NCI-H1417 (cell line): Measurements from ENCODE around the gene CAMTA1.

Experiments used
- DNase-seq, 3 experiments: peaks; one replicate each; lab custom pipeline; 2025; lab: John Stamatoyannopoulos, UW

Gene CAMTA1, protein sequence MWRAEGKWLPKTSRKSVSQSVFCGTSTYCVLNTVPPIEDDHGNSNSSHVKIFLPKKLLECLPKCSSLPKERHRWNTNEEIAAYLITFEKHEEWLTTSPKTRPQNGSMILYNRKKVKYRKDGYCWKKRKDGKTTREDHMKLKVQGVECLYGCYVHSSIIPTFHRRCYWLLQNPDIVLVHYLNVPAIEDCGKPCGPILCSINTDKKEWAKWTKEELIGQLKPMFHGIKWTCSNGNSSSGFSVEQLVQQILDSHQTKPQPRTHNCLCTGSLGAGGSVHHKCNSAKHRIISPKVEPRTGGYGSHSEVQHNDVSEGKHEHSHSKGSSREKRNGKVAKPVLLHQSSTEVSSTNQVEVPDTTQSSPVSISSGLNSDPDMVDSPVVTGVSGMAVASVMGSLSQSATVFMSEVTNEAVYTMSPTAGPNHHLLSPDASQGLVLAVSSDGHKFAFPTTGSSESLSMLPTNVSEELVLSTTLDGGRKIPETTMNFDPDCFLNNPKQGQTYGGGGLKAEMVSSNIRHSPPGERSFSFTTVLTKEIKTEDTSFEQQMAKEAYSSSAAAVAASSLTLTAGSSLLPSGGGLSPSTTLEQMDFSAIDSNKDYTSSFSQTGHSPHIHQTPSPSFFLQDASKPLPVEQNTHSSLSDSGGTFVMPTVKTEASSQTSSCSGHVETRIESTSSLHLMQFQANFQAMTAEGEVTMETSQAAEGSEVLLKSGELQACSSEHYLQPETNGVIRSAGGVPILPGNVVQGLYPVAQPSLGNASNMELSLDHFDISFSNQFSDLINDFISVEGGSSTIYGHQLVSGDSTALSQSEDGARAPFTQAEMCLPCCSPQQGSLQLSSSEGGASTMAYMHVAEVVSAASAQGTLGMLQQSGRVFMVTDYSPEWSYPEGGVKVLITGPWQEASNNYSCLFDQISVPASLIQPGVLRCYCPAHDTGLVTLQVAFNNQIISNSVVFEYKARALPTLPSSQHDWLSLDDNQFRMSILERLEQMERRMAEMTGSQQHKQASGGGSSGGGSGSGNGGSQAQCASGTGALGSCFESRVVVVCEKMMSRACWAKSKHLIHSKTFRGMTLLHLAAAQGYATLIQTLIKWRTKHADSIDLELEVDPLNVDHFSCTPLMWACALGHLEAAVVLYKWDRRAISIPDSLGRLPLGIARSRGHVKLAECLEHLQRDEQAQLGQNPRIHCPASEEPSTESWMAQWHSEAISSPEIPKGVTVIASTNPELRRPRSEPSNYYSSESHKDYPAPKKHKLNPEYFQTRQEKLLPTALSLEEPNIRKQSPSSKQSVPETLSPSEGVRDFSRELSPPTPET (N-terminal part only)

DNA sequence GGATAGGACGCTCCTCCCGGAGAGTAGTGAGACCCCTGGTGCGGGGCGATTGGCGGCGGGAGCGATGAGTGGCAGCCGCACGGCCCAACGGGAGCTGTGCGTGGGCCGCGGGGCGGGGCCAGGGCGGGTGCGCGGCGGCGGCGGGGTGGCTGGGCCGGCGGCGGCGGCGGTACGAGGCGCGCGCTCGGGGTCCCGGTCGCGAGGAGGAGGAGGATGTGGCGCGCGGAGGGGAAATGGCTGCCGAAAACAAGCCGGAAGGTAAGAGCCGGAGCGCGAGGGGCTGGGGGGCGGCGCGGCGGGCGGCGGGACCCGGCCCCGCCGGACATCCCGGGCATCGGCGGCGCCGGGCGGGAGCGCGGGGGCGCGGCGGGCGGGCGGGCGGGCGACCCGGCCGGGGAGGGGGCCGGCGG lies at the start of gene CAMTA1:
Gene CAMTA1 (plus strand): TSS at position 137 of the 410 bp plus-strand sequence. CDS start 77 bp downstream, at position 214.
- DNase-seq = no peak

DNA sequence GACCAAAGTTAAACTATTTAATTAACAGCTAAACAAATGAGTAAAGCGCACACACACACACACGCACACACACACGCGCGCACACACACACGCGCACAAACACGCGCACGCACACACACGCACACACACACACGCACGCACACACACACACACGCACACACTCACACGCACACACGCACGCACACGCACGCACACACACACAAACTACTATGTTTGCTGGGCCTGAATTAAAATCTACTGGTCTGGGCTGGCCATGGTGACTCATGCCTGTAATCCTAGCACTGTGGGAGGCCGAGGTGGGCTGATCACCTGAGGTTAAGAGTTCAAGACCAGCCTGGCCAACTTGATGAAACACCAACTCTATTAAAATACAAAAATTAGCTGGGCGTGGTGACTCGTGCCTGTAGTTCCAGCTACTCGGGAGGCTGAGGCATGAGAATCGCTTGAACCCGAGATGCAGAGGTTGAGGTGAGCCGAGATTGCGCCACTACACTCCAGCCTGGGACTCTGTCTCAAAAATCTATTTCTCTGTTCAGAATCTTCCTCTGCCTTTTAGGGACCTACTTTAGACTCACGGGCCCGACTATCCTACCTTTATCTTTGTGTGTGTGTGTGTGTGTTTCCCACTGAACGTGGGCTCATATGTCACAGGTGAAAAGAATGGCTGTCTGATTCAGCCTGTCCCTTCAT lies 46.1 kb upstream of the CAMTA1 start:
- DNase-seq = no peak

DNA sequence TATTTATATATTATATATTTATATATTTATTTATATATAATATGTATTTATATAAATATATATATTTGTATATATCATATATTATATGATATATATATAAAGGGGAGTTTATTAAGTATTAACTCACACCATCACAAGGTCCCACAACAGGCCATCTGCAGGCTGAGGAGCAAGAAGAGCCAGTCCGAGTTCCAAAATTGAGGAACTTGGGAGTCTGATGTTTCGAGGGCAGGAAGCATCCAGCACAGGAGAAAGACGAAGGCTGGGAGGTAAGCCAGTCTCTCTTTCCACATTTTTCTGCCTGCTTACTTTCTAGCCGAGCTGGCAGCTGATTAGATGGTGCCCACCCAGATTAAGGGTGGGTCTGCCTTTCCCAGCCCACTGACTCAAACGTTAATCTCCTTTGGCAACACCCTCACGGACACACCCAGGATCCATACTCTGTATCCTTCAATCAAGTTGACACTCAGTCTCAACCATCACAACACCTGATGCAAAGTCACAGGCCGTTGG lies 42.5 kb upstream of the CAMTA1 start:
- peak in 2 of 3 experiments; percentile 27 to 53 for DNase-seq

DNA sequence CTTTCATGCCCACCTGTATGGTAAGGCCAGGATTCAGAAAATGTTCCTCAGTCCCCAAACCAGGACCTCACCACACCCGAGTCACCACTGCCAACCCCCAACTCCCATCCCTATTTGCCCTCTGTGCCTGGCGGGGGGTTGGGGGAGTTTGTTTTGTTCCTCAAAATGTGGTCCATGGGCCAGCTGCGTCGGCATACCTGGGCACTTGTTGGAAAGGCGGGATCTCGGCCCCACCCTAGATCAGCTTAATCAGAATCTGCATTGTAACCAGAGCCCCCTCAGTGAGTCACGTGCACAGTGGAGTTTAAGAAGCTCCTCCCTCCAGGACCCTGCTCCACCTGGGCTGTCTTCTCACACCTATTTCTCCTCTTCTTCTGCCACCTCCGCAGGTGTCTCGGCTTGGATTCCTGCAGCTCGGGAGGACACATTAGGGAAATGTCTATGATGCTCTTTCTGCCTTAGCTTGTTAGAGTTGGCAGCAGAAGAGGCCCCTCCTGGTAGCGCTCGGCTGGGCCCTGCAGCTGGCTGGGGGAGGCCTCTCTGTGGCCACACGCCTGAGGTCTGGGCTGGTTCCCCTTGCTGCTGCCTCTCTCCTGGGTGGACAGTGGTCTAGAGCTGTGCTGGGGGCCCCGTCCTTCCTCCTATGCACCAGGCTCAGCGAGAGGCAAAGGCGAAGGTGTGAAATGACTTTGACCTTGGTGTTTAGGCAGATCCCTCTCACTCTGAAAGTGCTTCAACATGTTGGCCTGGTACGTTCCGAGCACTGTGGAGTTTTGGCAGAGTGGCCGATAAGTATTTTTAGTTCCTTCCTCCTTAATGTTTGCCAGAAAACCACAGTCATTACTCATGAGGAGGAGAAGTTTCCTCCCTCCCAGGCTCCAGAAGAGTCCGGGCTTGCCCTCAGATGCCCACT lies 41.8 kb upstream of the CAMTA1 start:
- DNase-seq = no peak

DNA sequence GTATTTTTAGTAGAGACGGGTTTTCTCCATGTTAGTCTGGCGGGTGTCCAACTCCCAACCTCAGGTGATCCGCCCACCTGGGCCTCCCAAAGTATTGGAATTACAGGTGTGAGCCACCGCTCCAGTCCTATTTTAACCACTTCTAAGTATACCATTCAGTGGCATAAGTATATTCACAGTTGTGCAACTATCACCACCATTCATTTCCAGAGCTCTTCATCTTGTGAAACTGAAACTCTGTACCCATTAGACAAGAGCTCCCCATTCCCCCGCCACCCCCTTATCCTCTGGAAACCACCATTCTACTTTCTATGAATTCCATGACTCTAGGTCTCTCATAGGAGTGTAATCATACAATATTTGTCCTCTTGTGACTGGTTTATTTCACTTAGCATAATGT lies 40.2 kb upstream of the CAMTA1 start:
- no peak for DNase-seq

DNA sequence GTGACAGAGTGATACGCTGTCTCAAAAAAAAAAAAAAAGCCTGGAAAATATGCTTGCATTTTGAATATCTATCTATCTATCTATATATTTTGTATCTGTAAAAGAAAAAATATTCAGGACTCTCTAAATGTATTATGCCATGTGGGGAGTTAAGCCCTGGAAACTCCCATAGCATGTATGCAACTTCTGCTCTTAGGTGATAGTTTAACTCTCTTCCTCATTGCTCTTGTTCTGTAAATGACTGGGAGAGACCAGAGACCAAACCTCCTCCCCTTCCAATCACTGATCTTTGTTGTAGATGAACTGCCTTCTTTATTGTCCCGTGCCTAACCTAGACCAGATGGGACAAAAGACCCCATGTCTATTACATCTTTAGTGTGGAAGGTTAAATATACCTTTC lies 37.6 kb upstream of the CAMTA1 start:
- DNase-seq = no peak

DNA sequence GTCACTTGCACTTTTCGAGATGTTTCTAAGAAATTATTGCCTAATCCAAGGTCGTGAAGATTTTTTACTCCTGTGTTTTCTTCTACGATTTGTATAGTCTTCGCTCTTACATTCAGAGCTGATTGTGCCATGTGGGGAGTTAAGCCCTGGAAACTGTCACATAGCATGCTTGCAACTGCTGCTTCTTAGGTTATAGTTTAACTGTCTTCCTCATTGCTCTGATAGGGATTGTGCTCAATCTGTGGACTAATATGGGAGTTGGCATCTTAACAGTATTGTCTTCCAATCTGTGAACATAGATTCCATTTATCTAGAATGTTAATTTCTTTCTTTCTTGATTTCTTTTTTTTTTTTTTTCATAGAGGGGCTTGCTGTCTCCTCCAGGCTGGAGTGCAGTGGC lies 34.8 kb upstream of the CAMTA1 start:
- no peak for DNase-seq

DNA sequence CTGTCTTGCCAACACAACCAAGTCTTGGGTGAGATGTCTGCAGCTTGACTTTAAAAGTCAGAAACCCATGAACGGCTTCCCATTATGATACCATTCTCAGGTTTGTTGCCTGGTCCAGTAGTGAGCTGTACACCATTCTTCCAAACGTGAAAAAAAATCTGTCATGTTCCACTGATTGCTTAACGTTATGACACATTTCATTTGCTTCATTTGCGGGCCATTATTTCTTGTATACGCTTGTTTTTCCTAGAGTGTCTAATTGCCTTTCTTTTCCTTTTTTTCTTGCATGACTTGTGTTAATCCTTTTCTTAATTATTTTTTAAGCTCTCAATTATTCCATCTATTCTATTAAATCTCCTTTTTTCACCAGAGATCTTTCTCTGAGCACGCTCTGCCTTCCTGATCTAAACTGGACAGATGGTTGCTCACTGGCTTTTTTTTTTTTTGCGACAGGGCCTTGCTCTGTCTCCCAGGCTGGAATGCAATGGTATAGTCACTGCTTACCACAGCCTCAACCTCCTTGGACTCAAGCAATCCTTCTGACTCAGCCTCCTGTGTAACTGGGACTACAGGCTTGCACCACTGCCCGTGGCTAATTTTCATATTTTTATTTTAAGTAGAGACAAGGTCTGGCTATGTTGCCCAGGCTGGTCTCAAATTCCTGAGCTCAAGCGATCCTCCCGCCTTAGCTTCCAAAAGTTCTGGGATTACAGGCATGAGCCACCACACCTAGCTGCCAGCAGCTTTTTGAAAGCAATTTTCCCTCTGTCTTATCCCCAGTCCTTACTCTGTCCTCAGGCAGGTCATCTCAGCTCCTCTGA lies 31.7 kb upstream of the CAMTA1 start:
- DNase-seq = no peak

DNA sequence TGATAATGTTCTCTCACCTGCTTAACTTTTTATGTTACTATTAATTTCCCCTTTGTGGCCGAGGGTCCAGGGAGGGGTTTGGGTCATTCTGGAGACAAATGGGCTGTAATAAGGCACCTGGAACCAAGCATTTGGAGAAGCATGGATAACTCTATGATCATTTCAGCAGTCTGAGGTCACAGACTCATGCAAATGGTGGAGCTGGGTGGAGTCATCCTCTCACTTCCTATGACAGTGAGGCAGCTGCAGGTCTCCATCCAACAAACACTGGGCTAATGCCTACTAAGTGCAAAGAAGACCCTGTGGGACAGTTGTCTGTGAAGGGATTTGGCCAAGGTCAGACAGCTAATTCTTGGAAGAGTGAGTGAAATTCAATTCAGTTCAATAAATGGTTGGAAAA lies 28.8 kb upstream of the CAMTA1 start:
- DNase-seq = no peak

DNA sequence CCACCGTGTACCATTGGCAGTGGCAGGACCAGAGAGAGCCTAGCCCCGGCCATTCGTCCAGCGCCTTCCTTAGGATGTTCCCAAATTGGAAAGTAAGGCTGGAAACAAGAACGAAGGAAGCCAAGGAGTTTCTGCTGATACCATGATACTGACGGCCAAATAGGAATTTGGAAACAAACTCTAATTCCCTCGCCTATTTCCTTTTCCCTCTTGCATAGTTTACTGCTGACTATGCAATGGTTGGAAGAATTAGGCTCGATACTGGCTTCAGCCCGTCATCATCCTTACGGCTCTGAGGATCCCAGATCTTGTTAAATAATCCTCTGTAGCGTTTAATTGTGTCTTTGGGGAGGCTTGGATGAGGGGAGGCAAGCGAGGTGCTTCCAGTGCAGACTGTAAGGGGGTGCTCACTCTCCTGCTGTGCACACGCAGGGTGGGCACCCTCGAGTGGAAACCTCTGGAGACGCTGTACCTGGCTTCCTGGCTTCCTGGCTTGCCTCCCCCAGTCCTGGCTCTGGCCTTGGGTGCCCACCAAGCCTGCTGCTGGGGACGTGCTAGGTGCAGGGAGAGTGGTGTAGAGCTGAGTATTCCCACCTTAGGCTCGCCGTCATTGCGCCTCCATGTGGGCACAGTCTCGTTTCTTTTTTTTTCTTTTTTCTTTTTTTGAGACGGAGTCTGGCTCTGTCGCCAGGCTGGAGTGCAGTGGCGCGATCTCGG lies 27.4 kb upstream of the CAMTA1 start:
- DNase-seq = no peak

DNA sequence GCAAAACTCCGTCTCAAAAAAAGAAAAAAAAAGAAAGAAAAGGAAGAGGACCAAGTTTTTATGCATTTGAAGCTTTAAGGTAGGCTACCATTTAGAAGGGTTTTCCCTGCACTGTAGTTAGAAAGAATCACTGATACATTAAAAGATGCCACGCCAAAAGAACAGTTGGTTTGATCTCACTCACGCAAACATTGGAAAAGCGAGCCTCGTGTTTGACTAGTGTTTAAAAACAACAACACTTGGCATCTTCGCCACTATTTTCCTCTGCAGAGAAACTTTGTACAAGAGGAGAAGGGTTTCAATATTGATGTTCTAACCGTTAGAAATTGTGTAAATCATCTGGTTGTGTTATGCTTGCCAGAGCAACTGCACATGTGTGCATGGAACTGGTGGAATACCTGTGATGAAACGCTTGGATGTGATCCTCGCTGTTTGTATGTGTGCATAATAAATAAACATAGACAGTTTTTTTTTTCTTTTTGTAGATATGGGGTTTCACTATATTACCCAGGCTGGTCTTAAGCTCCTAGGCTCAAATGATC lies 24.0 kb upstream of the CAMTA1 start:
- DNase-seq = no peak

DNA sequence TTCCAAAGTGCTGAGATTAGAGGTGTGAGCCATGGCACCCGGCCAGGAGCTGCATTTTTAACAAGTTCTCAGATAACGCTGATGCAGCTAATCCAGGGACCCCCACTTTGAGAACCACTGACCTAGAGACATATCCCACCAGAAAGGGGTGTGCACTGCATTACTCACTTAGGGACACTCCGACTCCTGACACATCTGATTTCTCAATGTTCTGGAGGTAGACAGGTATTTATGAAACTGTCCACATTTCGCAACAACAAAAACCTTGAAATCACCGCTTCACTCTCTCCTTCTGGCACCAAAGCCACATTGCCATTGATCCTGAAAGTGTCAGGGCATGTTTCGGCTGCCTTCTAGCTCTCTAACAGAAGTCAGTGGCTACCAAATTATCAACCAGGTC lies 23.2 kb upstream of the CAMTA1 start:
- DNase-seq = no peak

DNA sequence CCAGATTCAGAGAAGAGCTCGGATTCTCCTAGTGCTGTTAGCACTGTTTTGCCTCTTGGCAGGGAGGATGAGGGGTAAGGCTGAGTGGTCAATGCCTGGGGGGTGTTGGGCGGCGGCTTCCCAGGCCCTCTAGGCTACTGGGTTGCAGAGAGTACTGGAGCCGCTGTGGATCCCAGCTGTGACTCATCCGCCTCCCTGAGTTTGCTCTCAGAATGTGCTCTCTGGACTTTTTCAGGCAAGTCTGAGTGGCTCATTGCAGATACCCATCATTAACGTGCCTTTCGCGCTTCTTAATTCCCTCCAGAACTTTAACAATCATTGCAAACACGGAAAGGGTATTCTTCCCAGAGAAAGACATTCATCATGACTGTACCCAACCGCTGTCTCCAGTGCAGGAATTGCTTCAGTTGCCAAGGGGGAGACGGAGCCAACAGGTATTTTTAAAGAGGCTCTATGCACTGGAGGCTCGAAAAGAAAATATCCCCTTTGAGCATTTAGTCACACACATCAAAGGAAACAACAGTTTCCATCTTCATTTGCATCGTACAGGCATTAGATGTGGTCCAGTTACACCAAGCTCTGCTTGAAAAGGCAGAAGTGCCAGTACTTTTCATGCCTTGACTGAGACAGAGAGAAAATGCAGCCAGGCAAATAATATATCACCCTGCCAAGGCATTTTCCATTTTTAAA lies 14.4 kb upstream of the CAMTA1 start:
- DNase-seq = peak in 1 of 3 experiments; percentile 22

DNA sequence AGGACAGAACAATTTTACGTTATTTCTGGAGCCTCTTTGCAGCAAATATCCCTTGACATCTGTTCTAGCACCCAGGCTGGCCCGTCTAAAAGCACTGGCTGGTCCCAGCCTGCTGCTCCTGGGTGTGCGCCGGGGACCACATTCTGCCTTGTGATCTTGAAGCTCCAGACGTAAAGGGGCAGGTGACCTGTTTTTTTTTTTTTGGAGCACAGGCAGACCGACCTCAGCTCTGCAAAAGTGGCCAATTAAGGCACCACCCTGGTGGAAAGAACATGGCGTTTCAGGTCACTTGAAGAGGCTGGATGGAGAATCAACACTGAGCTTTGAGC lies 13.8 kb upstream of the CAMTA1 start:
- peak in 1 of 3 experiments; percentile 18 for DNase-seq

DNA sequence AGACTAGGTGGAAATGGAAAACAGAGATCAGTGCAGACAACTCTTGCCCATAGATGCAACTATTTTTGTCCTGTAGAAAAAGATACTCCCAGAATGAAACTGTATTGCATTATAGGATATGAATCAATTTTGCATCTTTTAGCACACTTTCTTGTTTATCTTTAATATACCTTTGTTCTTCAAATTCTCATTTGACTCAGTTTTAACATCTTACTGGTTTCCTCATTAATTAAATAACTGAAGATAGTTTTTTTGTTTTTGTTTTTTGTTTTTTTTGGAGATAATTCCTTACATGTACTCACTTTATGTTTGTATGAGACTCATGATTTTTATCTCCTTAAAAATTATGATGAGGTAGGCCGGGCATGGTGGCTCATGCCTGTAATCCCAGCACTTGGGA lies 10.9 kb upstream of the CAMTA1 start:
- no peak for DNase-seq

DNA sequence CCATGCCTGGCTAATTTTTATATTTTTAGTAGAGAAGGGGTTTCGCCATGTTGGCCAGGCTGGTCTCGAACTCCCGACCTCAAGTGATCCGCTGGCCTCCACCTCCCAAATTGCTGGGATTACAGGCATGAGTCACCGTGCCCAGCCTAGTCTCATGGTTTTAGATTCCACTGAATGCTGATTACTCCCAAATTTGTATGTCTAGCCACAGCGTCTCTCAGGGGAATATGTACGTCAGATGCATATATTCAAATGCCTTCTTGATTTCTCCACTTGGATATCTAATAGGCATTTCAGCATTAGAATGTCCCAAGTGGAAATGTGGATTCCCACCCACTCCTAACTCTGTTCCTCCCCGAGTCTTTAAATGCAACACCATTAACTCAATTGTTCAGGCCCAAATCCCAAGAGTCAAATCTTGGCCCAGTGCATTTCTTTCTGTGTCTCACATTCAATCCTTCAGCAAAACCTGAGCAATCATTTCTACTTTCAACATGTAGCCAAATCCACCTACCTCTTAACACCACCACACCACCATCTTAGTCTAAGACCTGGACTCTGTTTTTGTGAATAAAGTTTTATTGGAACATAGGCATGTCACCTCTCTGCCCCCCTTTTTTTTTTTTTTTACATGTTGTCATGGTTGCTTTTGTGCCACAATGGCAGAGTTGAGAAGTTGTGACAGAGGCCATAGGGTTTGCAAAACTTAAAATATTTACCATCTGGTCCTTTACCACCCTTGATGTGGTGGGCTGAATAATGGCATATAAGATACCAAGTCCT lies 9.8 kb upstream of the CAMTA1 start:
- no peak for DNase-seq

DNA sequence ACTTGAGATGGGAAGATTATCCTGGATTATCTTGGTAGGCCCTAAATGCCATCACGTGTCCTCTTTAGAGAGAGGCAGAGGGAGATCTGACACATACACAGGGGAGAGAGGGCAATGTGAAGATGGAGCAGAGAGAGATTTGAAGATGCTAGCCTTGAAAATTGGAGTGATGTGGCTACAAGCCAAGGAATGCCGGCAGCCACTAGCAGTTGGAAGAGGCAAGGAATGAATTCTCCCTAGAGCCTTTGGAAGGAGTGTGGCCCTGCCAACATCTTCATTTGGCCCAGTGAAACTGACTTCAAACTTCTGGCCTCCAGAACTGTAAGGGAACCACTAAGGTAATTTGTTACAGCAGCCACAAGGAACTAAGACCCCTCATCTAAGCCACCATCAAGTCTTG lies 8.9 kb upstream of the CAMTA1 start:
- DNase-seq = no peak
